Endothelial cell of umbilical vein (primary cell): Measurements from ENCODE around the gene PLBD2.

Experiments
- EZH2 ChIP-seq: IDR thresholded peaks from 2 replicates; pipeline ENCODE4 v1.6.1; 2012; ENCODE audit warnings: borderline replicate concordance, low read depth, mild to moderate bottlenecking, moderate library complexity, low read length, inconsistent platforms; ENCODE audit not compliant: severe bottlenecking
- FOS ChIP-seq: IDR thresholded peaks from 2 replicates; pipeline ENCODE4 v1.6.1; 2011; ENCODE audit warnings: mild to moderate bottlenecking, low read length, moderate library complexity, borderline replicate concordance; ENCODE audit not compliant: insufficient read depth
- MYC ChIP-seq: IDR thresholded peaks from one replicate; pipeline ENCODE4 v1.6.1; 2011; ENCODE audit warnings: mild to moderate bottlenecking, low read depth, low read length
- POLR2A ChIP-seq: IDR thresholded peaks from 2 replicates; pipeline ENCODE4 v1.6.1; 2012; ENCODE audit warnings: low read depth, mild to moderate bottlenecking, control low read depth, low read length
- POLR2AphosphoS5 ChIP-seq: IDR thresholded peaks from 2 replicates; pipeline ENCODE4 v1.6.1; 2012; ENCODE audit warnings: low read depth, mild to moderate bottlenecking, control low read depth, low read length, moderate library complexity; ENCODE audit not compliant: insufficient read depth
- TF ChIP-seq, protein P1 (sequence below), 2 donors: IDR thresholded peaks; 1 replicate in 1 of 2; 2 replicates in 1 of 2; pipeline ENCODE4 v1.5.1; 2011; ENCODE audit warnings: low read length in 2 of 2, mild to moderate bottlenecking in 2 of 2, moderate library complexity in 2 of 2, control low read depth in 1 of 2, inconsistent platforms in 1 of 2, low read depth in 1 of 2; ENCODE audit not compliant: insufficient read depth in 1 of 2; ENCODE audit errors: extremely low read depth in 1 of 2
- TF ChIP-seq, protein P2 (sequence below): IDR thresholded peaks from 2 replicates; pipeline ENCODE4 v1.6.1; 2011; ENCODE audit not compliant: insufficient read depth, insufficient read length

DNA sequence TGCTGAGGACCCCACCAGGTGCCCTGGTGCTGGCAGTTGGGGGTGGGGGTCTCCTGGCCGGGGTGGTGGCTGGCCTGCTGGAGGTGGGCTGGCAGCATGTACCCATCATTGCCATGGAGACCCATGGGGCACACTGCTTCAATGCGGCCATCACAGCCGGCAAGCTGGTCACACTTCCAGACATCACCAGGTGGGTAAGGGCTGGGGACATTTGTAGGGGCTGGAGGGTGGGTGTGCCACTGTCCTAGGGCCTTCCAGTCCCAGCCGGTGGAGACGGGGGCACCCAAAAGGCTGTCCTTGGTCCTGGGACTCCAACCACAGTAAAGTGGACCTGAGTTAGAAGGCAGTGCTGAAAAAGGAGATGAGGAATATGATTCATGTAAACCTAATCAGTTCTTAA, 77.0 kb downstream of the PLBD2 start:
- TF ChIP-seq EZH2 (no peak), POLR2AphosphoS5 (no peak), POLR2A (no peak), MYC (no peak), FOS (no peak)
- TF ChIP-seq, protein P1, sequence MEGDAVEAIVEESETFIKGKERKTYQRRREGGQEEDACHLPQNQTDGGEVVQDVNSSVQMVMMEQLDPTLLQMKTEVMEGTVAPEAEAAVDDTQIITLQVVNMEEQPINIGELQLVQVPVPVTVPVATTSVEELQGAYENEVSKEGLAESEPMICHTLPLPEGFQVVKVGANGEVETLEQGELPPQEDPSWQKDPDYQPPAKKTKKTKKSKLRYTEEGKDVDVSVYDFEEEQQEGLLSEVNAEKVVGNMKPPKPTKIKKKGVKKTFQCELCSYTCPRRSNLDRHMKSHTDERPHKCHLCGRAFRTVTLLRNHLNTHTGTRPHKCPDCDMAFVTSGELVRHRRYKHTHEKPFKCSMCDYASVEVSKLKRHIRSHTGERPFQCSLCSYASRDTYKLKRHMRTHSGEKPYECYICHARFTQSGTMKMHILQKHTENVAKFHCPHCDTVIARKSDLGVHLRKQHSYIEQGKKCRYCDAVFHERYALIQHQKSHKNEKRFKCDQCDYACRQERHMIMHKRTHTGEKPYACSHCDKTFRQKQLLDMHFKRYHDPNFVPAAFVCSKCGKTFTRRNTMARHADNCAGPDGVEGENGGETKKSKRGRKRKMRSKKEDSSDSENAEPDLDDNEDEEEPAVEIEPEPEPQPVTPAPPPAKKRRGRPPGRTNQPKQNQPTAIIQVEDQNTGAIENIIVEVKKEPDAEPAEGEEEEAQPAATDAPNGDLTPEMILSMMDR (IDR thresholded peaks at IDR 0.05; ENCODE audit: extremely low read depth in 1 of 2, insufficient read depth in 1 of 2, low read depth in 1 of 2, low read length in 2 of 2), result no peak
- TF ChIP-seq, protein P2, sequence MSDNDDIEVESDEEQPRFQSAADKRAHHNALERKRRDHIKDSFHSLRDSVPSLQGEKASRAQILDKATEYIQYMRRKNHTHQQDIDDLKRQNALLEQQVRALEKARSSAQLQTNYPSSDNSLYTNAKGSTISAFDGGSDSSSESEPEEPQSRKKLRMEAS, result no peak
